Glutamatergic neuron (in vitro differentiated cells): ENCODE data around the gene PTTG2. TPM values are rescaled to one million over a fixed set of nuclear protein-coding genes. Genes with fewer than 3 reads are reported as not detected.

Source experiments
- DNase-seq: peaks from one replicate; pipeline ENCODE4 v3.0.0; 2022
- H3K27ac Mint-ChIP-seq: one replicate; pipeline ENCODE4 v1.8.0; 2020; ENCODE audit warnings: mild to moderate bottlenecking, mixed read lengths, inconsistent platforms; ENCODE audit not compliant: unreplicated experiment
- H3K27me3 Mint-ChIP-seq: one replicate; pipeline ENCODE4 v1.8.0; 2020; ENCODE audit warnings: mild to moderate bottlenecking, moderate library complexity, mixed read lengths, inconsistent platforms; ENCODE audit not compliant: unreplicated experiment
- H3K36me3 Mint-ChIP-seq: one replicate; pipeline ENCODE4 v1.8.0; 2020; ENCODE audit warnings: mild to moderate bottlenecking, mixed read lengths, inconsistent platforms; ENCODE audit not compliant: unreplicated experiment
- H3K4me1 Mint-ChIP-seq: one replicate; pipeline ENCODE4 v1.8.0; 2020; ENCODE audit warnings: mild to moderate bottlenecking, low read depth, mixed read lengths, inconsistent platforms; ENCODE audit not compliant: unreplicated experiment
- H3K4me3 Mint-ChIP-seq: one replicate; pipeline ENCODE4 v1.8.0; 2020; ENCODE audit warnings: mild to moderate bottlenecking, mixed read lengths, inconsistent platforms; ENCODE audit not compliant: unreplicated experiment
- H3K9me3 Mint-ChIP-seq: one replicate; pipeline ENCODE4 v1.8.0; 2020; ENCODE audit warnings: mild to moderate bottlenecking, moderate library complexity, mixed read lengths, inconsistent platforms; ENCODE audit not compliant: unreplicated experiment
- total RNA-seq: library from RNA; stranded (reverse); fragmentation: NEBNext Ultra II Directional; extraction: Animal tissue kit (Norgen Biotek cat#: 25700); gene quantifications from one replicate; pipeline ENCODE4 v1.2.1, GENCODE V29; 2021; ENCODE audit not compliant: unreplicated experiment
- TF ChIP-seq, protein P1 (sequence below): fragments of 200-600 bp; sonication (generic); IDR thresholded peaks from one replicate; pipeline ENCODE4 v1.5.0; 2021; ENCODE audit not compliant: partially characterized antibody, unreplicated experiment

Gene PTTG2
- total RNA-seq, 1 donor from 2014 or later: not detected

DNA sequence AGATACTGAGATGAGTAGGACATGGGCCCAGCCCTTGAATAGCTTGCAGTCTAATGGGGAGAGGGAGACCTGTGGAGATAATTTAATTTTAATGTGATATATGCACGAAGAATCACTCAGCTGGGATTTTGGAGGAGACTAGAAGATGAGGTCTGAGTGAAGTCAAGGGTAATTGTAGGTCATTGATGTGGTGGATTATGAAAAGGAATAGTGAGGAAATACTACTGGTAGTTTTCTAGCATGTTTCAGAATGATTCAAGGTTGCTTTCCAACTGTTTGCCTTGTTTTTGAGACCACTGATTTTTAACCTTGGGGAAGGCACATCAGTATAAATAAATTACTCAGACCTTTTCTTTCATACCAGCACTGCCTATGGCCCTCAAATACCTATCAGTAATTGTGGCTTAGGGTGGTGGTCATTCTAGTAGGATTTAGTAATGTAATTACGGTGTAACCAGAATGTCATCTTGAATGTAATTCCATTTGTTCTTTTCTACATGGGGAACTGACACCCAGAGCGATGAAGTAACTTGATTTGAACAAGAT lies 25.6 kb downstream of the PTTG2 start:
- TF ChIP-seq, protein P1, sequence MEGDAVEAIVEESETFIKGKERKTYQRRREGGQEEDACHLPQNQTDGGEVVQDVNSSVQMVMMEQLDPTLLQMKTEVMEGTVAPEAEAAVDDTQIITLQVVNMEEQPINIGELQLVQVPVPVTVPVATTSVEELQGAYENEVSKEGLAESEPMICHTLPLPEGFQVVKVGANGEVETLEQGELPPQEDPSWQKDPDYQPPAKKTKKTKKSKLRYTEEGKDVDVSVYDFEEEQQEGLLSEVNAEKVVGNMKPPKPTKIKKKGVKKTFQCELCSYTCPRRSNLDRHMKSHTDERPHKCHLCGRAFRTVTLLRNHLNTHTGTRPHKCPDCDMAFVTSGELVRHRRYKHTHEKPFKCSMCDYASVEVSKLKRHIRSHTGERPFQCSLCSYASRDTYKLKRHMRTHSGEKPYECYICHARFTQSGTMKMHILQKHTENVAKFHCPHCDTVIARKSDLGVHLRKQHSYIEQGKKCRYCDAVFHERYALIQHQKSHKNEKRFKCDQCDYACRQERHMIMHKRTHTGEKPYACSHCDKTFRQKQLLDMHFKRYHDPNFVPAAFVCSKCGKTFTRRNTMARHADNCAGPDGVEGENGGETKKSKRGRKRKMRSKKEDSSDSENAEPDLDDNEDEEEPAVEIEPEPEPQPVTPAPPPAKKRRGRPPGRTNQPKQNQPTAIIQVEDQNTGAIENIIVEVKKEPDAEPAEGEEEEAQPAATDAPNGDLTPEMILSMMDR: no peak
- Mint-ChIP-seq H3K4me3 (no peak overlapping the region), H3K4me1 (peaks cover 2% of the 10 kb centered on the region), H3K36me3 (no peaks in the 10 kb centered on the region), H3K27ac (no peak overlapping the region), H3K9me3 (peaks cover 1% of the 10 kb centered on the region), H3K27me3 (no peaks in the 10 kb centered on the region)
- no peak for DNase-seq

DNA sequence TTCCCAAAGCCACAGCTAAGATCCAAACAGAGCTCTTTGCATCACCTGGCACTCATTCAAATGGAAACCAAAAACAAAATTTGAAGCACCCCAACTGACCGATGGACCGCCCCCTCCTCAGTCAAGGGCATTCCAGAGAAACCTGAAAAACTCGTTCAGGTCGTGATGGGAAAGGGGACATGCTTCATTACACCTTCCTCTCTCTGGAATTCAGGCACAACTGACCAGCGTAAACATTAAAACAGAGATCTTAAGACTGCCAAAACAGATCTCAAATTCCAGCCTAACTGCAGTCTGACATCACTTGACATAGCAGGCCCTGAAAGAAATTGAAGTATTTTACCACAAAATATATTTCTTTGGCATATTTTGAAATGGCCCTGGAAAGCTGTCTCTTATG lies 28.5 kb downstream of the PTTG2 start:
- Mint-ChIP-seq H3K4me3 (no peak overlapping the region), H3K4me1 (peaks cover 2% of the 10 kb centered on the region), H3K27me3 (no peaks in the 10 kb centered on the region), H3K36me3 (peaks cover 5% of the 10 kb centered on the region), H3K27ac (no peak overlapping the region), H3K9me3 (peaks cover 1% of the 10 kb centered on the region)
- TF ChIP-seq, protein P1: no peak
- no peak for DNase-seq

DNA sequence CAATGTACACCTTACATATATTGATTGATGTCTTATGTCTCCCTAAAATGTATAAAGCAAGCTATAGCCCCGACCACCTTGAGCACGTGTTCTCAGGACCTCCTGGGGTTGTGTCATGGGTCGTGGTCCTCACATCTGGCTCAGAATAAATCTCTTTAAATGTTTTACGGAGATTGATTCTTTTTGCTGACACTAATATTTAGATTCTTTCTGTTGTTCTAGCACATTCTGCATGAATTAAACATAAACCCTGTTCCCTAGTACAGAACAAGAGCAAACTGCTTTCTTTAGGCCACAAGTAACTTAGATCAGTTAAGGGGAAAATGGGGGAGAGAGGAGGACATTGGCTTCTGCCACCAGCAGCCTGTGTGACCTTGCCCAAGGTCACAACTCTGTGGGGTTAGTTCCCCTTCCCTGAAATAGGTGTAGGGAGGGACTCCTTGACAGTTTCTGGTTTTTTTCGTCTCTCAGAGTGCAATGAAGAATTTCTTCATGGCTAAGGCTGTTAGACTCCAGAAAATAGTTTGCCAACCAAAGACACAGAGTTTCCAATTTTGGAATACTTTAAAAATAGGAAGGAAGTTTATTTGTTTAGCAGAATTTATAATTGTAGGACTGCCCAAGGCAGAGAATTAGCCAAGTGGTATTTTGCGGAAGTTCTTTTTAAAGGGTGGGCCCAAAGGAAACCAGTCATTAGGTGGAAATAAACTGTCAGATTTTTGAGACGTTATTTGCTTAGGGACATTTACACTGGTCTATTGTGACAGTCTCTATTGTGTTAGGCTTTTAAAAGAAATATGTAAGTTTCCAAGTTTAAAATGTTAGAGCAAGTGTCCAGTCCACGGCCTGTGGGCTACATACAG lies 29.4 kb downstream of the PTTG2 start:
- DNase-seq: no peak
- TF ChIP-seq, protein P1: no peak
- H3K9me3 Mint-ChIP-seq: peaks cover 1% of the 10 kb centered on the region
- peaks cover 2% of the 10 kb centered on the region for H3K4me1 Mint-ChIP-seq
- no peak overlapping the region for H3K4me3 Mint-ChIP-seq
- H3K36me3 Mint-ChIP-seq: peaks cover 5% of the 10 kb centered on the region
- H3K27ac Mint-ChIP-seq: no peak overlapping the region
- H3K27me3 Mint-ChIP-seq: peaks cover 2% of the 10 kb centered on the region

DNA sequence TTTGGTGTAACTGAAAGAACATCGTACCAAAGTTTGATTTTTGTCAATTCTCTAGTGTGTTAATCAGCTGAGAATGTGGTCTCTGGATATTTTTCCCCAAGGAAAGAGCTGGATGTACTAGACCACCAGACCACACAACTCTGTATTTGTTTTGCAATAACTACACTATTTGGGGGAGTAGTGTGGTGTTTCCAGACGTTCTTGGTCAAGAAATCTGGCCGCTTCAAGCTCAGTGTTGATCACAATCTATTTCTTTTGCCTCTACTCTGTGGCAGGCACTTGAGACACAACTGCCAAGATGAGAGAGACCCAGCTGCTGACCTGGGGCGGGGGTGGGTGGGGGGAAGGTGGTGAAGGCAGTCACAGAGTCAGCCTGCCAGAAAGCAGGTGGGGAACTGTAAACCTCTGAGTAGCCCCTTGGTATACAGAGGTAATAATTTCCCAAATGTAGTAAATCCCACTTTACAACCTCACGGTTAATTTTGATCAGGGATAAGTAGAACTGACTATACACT lies 30.6 kb downstream of the PTTG2 start:
- Mint-ChIP-seq H3K9me3 (peaks cover 1% of the 10 kb centered on the region), H3K27me3 (peaks cover 4% of the 10 kb centered on the region), H3K4me3 (no peak overlapping the region), H3K27ac (no peak overlapping the region), H3K36me3 (peaks cover 5% of the 10 kb centered on the region), H3K4me1 (peaks cover 2% of the 10 kb centered on the region)
- TF ChIP-seq, protein P1: no peak
- DNase-seq: no peak
